ENCODE data around the gene SLC22A23.

The SLC22A23 gene

GRCh38 chr6:3293271-3294155, 163.3 kb downstream of the SLC22A23 start:
- no peak for DNase-seq

- no peak for DNase-seq
These were observed 164.2 kb downstream of the SLC22A23 start for GRCh38 chr6:3292431-3293197.

GRCh38 chr6:3291987-3292386, 164.9 kb downstream of the SLC22A23 start:
- no peak for DNase-seq

- no peak for DNase-seq
These were observed 165.5 kb downstream of the SLC22A23 start for GRCh38 chr6:3291346-3291745.

GRCh38 chr6:3290931-3291211, 166.0 kb downstream of the SLC22A23 start:
- DNase-seq, result no peak

GRCh38 chr6:3290149-3290930, 166.5 kb downstream of the SLC22A23 start:
- no peak for DNase-seq

GRCh38 chr6:3289664-3290055, 167.2 kb downstream of the SLC22A23 start:
- DNase-seq, result no peak

- no peak for DNase-seq
These were observed 167.9 kb downstream of the SLC22A23 start for GRCh38 chr6:3288711-3289663.

- DNase-seq, result no peak
These were observed 168.7 kb downstream of the SLC22A23 start for GRCh38 chr6:3287976-3288707.

GRCh38 chr6:3287308-3287707, 169.5 kb downstream of the SLC22A23 start:
- no peak for DNase-seq

GRCh38 chr6:3286641-3287171, 170.1 kb downstream of the SLC22A23 start:
- DNase-seq, result no peak

GRCh38 chr6:3285732-3286131, 171.1 kb downstream of the SLC22A23 start:
- no peak for DNase-seq

GRCh38 chr6:3285049-3285639, 171.7 kb downstream of the SLC22A23 start:
- DNase-seq, result no peak

GRCh38 chr6:3284436-3284876, 172.4 kb downstream of the SLC22A23 start:
- DNase-seq, result peak; percentile 16

GRCh38 chr6:3283641-3284435, 173.0 kb downstream of the SLC22A23 start:
- DNase-seq, result no peak

GRCh38 chr6:3283241-3283640, 173.6 kb downstream of the SLC22A23 start:
- DNase-seq, result no peak

- DNase-seq, result no peak
These were observed 174.2 kb downstream of the SLC22A23 start for GRCh38 chr6:3282476-3283236.

- DNase-seq, result no peak
These were observed 175.0 kb downstream of the SLC22A23 start for GRCh38 chr6:3281631-3282475.

Data from NCI-H2171 (cell line).